Erythroblast (primary cell): ENCODE results near the gene CYB5R2.
"Not testable (repeated sequence)": the region's sequence is repeated elsewhere in the genome, so short reads cannot be mapped to it uniquely, and the experiment has no call there.

Source experiments
- DNase-seq, 2 experiments: peaks; one replicate each; lab custom pipeline; 2025; lab: John Stamatoyannopoulos, UW
- GATA1 ChIP-seq: IDR thresholded peaks from 2 replicates; pipeline ENCODE4 v1.6.1; 2011; ENCODE audit warnings: low read depth, mild to moderate bottlenecking, control low read depth, low read length, moderate library complexity
- POLR2A ChIP-seq: IDR thresholded peaks from 2 replicates; pipeline ENCODE4 v1.6.1; 2011; ENCODE audit warnings: mild to moderate bottlenecking, low read length

The CYB5R2 gene

GRCh38 chr11:7675631-7676030 is 2.3 kb upstream of the CYB5R2 start:
- TF ChIP-seq GATA1 (no peak), POLR2A (no peak)
- no peak for DNase-seq

GRCh38 chr11:7673724-7674434 is 579 bp upstream of the CYB5R2 start:
- DNase-seq: no peak
- TF ChIP-seq POLR2A (no peak), GATA1 (no peak)

GRCh38 chr11:7672276-7672959 is 882 bp downstream of the CYB5R2 start:
- no peak for TF ChIP-seq POLR2A
- TF ChIP-seq GATA1: no peak
- no peak for DNase-seq

GRCh38 chr11:7671347-7672215 is 1.7 kb downstream of the CYB5R2 start:
- no peak for DNase-seq
- TF ChIP-seq GATA1 (no peak), POLR2A (no peak)

GRCh38 chr11:7670641-7671040 is 2.7 kb downstream of the CYB5R2 start:
- DNase-seq: no peak
- TF ChIP-seq GATA1: no peak
- no peak for TF ChIP-seq POLR2A

- TF ChIP-seq GATA1 (no peak), POLR2A (no peak)
- DNase-seq: no peak
Measured at GRCh38 chr11:7668911-7669310, 4.4 kb downstream of the CYB5R2 start.

GRCh38 chr11:7668464-7668863 is 4.8 kb downstream of the CYB5R2 start:
- DNase-seq: no peak
- no peak for TF ChIP-seq GATA1
- no peak for TF ChIP-seq POLR2A

GRCh38 chr11:7667460-7667859 is 5.8 kb downstream of the CYB5R2 start:
- TF ChIP-seq GATA1 (no peak), POLR2A (no peak)
- DNase-seq: no peak

- DNase-seq: no peak
- no peak for TF ChIP-seq POLR2A
- TF ChIP-seq GATA1: no peak
Measured at GRCh38 chr11:7666292-7666866, 6.9 kb downstream of the CYB5R2 start.

GRCh38 chr11:7665473-7666291 is 7.6 kb downstream of the CYB5R2 start:
- no peak for TF ChIP-seq POLR2A
- TF ChIP-seq GATA1: no peak
- peak; percentile 64 to 78 for DNase-seq

GRCh38 chr11:7664867-7665266 is 8.4 kb downstream of the CYB5R2 start:
- DNase-seq: no peak
- TF ChIP-seq POLR2A: no peak
- TF ChIP-seq GATA1: no peak

GRCh38 chr11:7663531-7663930 is 9.8 kb downstream of the CYB5R2 start:
- DNase-seq: not testable (repeated sequence)
